GM23248 (cell line): ENCODE measurements around the gene PPP1R15B. TPM values are rescaled to one million over a fixed set of nuclear protein-coding genes. Genes with fewer than 3 reads are reported as not detected.

Source experiments
- DNase-seq: peaks from one replicate; pipeline ENCODE4 v3.0.0-alpha.2; 2015
- H2AFZ ChIP-seq: fragments of 200-600 bp; sonication (generic); 2 replicates; pipeline ENCODE4 v1.6.1; 2016; ENCODE audit warnings: antibody characterized with exemption
- H3F3A ChIP-seq: fragments of 200-600 bp; sonication (generic); 2 replicates; pipeline ENCODE4 v1.6.1; 2016; ENCODE audit warnings: mild to moderate bottlenecking, antibody characterized with exemption, mixed run types; ENCODE audit not compliant: insufficient read depth
- H3K27ac ChIP-seq: fragments of 200-600 bp; sonication (generic); 2 replicates; pipeline ENCODE4 v1.5.1; 2016; ENCODE audit warnings: mild to moderate bottlenecking
- H3K27me3 ChIP-seq: fragments of 200-600 bp; sonication (generic); replicated peaks from 2 replicates; pipeline ENCODE4 v1.6.1; 2016; ENCODE audit warnings: mild to moderate bottlenecking; ENCODE audit not compliant: insufficient read depth
- H3K36me3 ChIP-seq: fragments of 200-600 bp; sonication (generic); 2 replicates; pipeline ENCODE4 v1.6.1; 2016; ENCODE audit warnings: low read depth, mild to moderate bottlenecking
- H3K4me1 ChIP-seq: fragments of 200-600 bp; sonication (generic); 2 replicates; pipeline ENCODE4 v1.6.1; 2016; ENCODE audit warnings: mild to moderate bottlenecking; ENCODE audit not compliant: insufficient read depth
- H3K4me2 ChIP-seq: fragments of 200-600 bp; sonication (generic); one replicate; pipeline ENCODE4 v1.6.1; 2016; ENCODE audit warnings: mild to moderate bottlenecking; ENCODE audit not compliant: unreplicated experiment
- H3K4me3 ChIP-seq: fragments of 200-600 bp; sonication (generic); 2 replicates; pipeline ENCODE4 v1.5.1; 2016; ENCODE audit warnings: mild to moderate bottlenecking
- H3K79me2 ChIP-seq: fragments of 200-600 bp; sonication (generic); 2 replicates; pipeline ENCODE4 v1.6.1; 2016; ENCODE audit warnings: mild to moderate bottlenecking; ENCODE audit not compliant: insufficient read depth
- H3K9ac ChIP-seq: fragments of 200-600 bp; sonication (generic); 2 replicates; pipeline ENCODE4 v1.6.1; 2016; ENCODE audit warnings: mild to moderate bottlenecking
- H3K9me2 ChIP-seq: fragments of 200-600 bp; sonication (generic); 2 replicates; pipeline ENCODE4 v1.6.1; 2016; ENCODE audit warnings: mixed run types, mild to moderate bottlenecking, moderate library complexity; ENCODE audit not compliant: insufficient read depth
- H3K9me3 ChIP-seq: fragments of 200-600 bp; sonication (generic); one replicate; pipeline ENCODE4 v1.6.1; 2017; ENCODE audit warnings: low read depth
- H4K20me1 ChIP-seq: fragments of 200-600 bp; sonication (generic); 2 replicates; pipeline ENCODE4 v1.6.0; 2016; ENCODE audit not compliant: insufficient read depth
- EZH2 ChIP-seq: fragments of 200-600 bp; sonication (generic); IDR thresholded peaks from 2 replicates; pipeline ENCODE4 v1.6.1; 2018; ENCODE audit warnings: antibody characterized with exemption, mild to moderate bottlenecking; ENCODE audit not compliant: insufficient read depth, poor library complexity, severe bottlenecking
- EZH2phosphoT487 ChIP-seq: fragments of 200-600 bp; sonication (generic); IDR thresholded peaks from 2 replicates; pipeline ENCODE4 v1.6.1; 2018; ENCODE audit warnings: antibody characterized with exemption, moderate library complexity, mild to moderate bottlenecking, low read depth; ENCODE audit not compliant: insufficient read depth
- WGBS, 2 experiments: methylation state at CpG; one replicate each; pipeline ENCODE4 v1.1.6; 2015 to 2017; ENCODE audit warnings: low lambda C conversion rate in 2 of 2, low coverage in 1 of 2; ENCODE audit errors: missing lambda C conversion rate in 2 of 2; 5-methylcytosine and 5-hydroxymethylcytosine counted together
- in situ Hi-C: fragments of 300-500 bp; cut with MboI; formaldehyde crosslinking; loops from 2 replicates; pipeline ENCODE4 v1.15.0; 2020
- polyA plus RNA-seq: library from polyadenylated mRNA; unstranded; fragments of >200 nt; fragmentation: Nextera tagmentation; extraction: Ambion mirVana; gene quantifications from 2 replicates; pipeline ENCODE4 v1.2.1, GENCODE V29; 2016
- total RNA-seq: library from RNA; depleted of rRNA; stranded (reverse); fragments of >200 nt; shearing (Covaris generic); gene quantifications from 2 replicates; pipeline ENCODE4 v1.2.3, GENCODE V29; 2014

The PPP1R15B gene
- total and polyA plus RNA-seq, 2 experiments from 2014 or later = 14.5 to 28.4 TPM

GRCh38 chr1:204453141-204453772, 41.6 kb upstream of the PPP1R15B start:
- in situ Hi-C loops = no loop called here

DNA sequence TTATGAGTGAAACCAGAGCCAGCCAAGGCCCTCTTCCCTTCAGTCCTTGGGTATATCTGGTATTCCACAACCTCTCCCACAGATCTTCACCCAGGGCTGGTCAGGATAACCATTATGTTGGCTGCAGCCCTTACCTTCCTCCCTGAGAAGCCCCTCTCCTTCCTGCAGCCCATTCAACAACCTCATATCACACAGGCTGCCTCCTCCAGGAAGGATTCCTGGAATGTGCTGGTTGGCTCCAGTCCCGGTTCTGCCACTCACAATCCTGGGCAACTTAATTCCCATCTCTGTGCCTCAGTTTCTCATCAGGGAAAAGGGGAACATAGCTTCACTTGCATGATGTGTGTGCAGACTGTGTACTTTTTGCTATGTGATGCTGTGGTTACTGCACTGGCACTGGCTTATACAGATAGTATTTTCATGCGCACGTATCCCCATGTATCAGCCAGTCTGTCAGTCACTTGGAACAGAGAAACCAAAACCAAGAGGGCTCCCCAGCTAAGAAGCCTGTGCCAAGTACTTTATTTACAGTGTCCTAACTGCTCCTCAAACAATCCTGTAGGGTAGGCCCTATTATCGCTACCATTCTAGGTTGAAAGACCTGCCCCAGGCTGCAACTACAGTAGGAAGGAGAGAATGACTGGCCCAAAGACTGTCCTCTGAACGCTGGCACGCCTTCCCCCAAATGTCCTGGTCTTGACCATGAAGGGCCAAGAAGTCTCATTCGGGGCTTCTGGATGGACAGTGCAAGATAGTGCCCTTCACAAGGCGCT, 39.9 kb upstream of the PPP1R15B start:
- Histone ChIP-seq H2AFZ (no peak overlapping the region), H3F3A (no peaks in the 10 kb centered on the region), H3K9me2 (no peaks in the 10 kb centered on the region), H3K27me3 (no peaks in the 10 kb centered on the region), H3K27ac (no peak overlapping the region), H3K4me1 (no peaks in the 10 kb centered on the region), H3K4me2 (no peak overlapping the region), H3K9me3 (no peaks in the 10 kb centered on the region), H3K79me2 (no peaks in the 10 kb centered on the region), H3K36me3 (no peaks in the 10 kb centered on the region), H3K9ac (no peak overlapping the region), H3K4me3 (no peak overlapping the region), H4K20me1 (no peaks in the 10 kb centered on the region)
- no peak for TF ChIP-seq EZH2phosphoT487
- no peak for TF ChIP-seq EZH2
- in situ Hi-C loops = no loop called here
- WGBS, 2 experiments = 74 to 76% methylated on average over 8 of the region's 8 CpGs
- DNase-seq = no peak

More at GRCh38 chr1:204453141-204453772, 41.6 kb upstream of the PPP1R15B start:
- Histone ChIP-seq H3K36me3 (no peaks in the 10 kb centered on the region), H3F3A (no peaks in the 10 kb centered on the region), H3K27me3 (no peaks in the 10 kb centered on the region), H3K79me2 (no peaks in the 10 kb centered on the region), H3K4me3 (no peak overlapping the region), H3K4me1 (no peaks in the 10 kb centered on the region), H3K9me2 (no peaks in the 10 kb centered on the region), H3K27ac (no peak overlapping the region), H3K9me3 (no peaks in the 10 kb centered on the region), H2AFZ (no peak overlapping the region), H4K20me1 (no peaks in the 10 kb centered on the region), H3K9ac (no peak overlapping the region), H3K4me2 (no peak overlapping the region)
- no peak for TF ChIP-seq EZH2
- no peak for TF ChIP-seq EZH2phosphoT487
- no peak for DNase-seq
- WGBS, 2 experiments = 82% methylated on average over 8 of the region's 8 CpGs

DNA sequence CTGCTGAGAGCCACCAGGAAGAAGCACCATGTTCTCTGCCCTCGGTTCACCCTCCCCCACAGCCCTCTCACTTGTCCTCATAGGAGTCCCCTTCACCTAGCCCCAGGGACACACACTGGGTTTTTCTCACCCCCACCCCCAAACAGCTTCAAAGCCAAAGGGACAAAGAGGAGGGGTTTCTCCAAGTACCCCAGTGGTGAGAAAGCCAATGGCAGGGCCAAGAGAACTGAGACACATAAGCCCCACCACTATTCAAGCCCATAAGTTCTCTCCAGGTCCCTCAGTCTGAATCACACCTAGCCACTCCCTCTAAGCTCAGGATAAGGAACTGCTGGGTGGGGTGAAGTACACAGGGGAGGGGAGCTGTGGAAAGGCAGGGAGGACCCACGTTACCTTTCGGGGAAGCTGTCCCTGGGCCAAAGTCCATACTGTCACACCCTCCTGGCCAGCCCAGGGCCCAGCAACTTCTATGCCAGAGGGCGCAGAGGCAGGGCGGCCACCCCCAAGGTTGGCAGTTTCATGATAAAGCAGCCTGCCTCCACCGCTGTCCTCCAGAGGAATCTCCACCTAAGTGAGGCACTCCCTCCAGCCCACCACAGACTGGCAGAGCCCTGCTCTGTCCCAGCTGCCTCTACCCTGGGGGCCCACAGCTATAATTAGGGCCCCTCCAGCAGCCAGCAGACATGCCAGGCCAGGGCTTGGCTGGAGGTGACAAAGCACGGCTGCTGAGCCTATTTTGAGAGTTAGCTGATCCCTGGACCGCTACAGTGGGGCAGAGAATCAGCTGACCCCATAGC, 39.0 kb upstream of the PPP1R15B start:
- Histone ChIP-seq H3K9ac (no peak overlapping the region), H3K4me2 (no peak overlapping the region), H3K27me3 (no peaks in the 10 kb centered on the region), H3K9me2 (no peaks in the 10 kb centered on the region), H3K9me3 (no peaks in the 10 kb centered on the region), H4K20me1 (no peaks in the 10 kb centered on the region), H2AFZ (no peak overlapping the region), H3F3A (no peaks in the 10 kb centered on the region), H3K79me2 (no peaks in the 10 kb centered on the region), H3K27ac (no peak overlapping the region), H3K4me1 (no peaks in the 10 kb centered on the region), H3K36me3 (no peaks in the 10 kb centered on the region), H3K4me3 (no peak overlapping the region)
- no peak for DNase-seq
- TF ChIP-seq EZH2 (no peak), EZH2phosphoT487 (no peak)
- 79 to 81% methylated on average over 8 of the region's 8 CpGs for WGBS, 2 experiments
- in situ Hi-C loops = no loop called here

DNA sequence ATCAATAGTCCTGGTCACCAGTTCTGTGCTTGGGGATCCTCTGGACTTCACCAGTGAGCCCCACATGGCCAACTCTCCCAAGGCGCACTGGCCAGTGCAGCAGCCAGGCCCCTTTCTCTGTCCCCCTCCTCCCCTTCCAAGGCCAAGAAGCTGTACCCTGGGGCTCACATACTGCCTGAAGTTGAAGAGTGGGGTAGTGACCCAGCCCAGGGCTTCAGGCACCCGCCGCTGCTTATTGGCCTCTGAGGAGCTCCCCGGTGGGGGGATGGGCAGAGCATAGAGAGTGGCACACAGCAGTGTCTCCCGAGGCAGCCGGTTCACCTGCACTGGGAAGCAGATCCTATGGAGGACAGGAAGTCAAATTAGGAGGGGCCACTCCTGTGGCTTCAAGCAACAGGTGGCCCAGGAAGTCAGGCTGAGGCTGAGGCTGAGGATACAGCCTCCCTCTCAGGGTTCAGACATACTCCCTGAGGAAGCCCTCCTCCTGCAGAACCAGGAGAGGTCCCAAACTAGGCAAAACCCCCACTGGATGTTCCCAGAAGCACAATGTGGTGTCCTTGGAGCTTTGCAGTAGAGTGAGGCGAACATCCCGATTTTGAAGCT, 38.2 kb upstream of the PPP1R15B start:
- in situ Hi-C loops = loop anchor here (10.0 kb wide), 1 partner anchor 55 kb away; no protein-coding TSS in a partner anchor
- TF ChIP-seq EZH2phosphoT487 (no peak), EZH2 (no peak)
- Histone ChIP-seq H3K4me3 (no peak overlapping the region), H3K9me2 (no peaks in the 10 kb centered on the region), H3K4me2 (no peak overlapping the region), H3K79me2 (no peaks in the 10 kb centered on the region), H3K36me3 (no peaks in the 10 kb centered on the region), H3K27ac (no peak overlapping the region), H3K27me3 (no peaks in the 10 kb centered on the region), H3K9ac (no peak overlapping the region), H4K20me1 (no peaks in the 10 kb centered on the region), H3K9me3 (no peaks in the 10 kb centered on the region), H2AFZ (no peak overlapping the region), H3K4me1 (no peaks in the 10 kb centered on the region), H3F3A (no peaks in the 10 kb centered on the region)
- DNase-seq = no peak
- 72 to 73% methylated on average over 8 of the region's 8 CpGs for WGBS, 2 experiments
